RWPE1 (cell line): ENCODE results near the gene WDR81.

ENCODE experiments used
- CTCF ChIA-PET: fragments of 350-600 bp; sonication (Branson Sonifier 250); formaldehyde crosslinking; extraction: SDS; loops from one replicate; lab custom pipeline; 2021; lab: Yijun Ruan, JAX
- POLR2A ChIA-PET: fragments of 400-600 bp; formaldehyde crosslinking; extraction: SDS; loops from one replicate; lab custom pipeline; 2020; ENCODE audit warnings: antibody characterized with exemption; ENCODE audit not compliant: low non-redundant PET; lab: Yijun Ruan, JAX
- DNase-seq: peaks from one replicate; pipeline ENCODE4 v3.0.0; 2012; ENCODE audit warnings: low spot score
- H3K27ac ChIP-seq: fragments of 450-650 bp; 2 replicates; pipeline ENCODE4 v1.5.1; 2017
- TF ChIP-seq, protein P1 (sequence below): fragments of 450-650 bp; conservative IDR thresholded peaks from 2 replicates; pipeline ENCODE4 v1.5.1; 2017; ENCODE audit warnings: low read depth, mild to moderate bottlenecking

The WDR81 gene

DNA sequence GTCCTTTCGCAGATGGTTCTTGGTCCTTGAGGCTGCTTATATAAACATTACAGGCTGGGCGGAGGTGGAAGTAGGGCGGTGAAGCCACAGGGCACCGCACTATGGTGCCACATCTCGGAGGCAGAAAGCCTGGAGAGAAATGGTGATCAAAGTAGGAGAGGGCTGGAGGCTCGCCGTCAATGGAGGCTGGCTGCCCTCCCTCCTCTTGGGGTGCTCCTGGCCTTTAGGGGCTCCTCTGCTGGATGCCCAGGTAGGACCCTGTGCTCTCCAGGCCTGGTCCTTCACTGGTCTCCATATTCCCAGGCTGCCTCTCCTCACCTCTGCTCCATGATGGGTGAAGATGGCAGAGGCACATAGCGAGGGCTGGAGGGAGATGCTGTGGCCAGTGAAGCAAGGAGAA, 12.2 kb upstream of the WDR81 start:
- DNase-seq = no peak
- CTCF ChIA-PET = interaction anchor here (0.6 kb wide), 2 partner anchors 8 to 17 kb away, joined by 3 to 6 read pairs; no protein-coding TSS in a partner anchor
- peak overlapping the region; percentile 99 for H3K27ac ChIP-seq
- POLR2A ChIA-PET = no interaction called here
- TF ChIP-seq, protein P1, sequence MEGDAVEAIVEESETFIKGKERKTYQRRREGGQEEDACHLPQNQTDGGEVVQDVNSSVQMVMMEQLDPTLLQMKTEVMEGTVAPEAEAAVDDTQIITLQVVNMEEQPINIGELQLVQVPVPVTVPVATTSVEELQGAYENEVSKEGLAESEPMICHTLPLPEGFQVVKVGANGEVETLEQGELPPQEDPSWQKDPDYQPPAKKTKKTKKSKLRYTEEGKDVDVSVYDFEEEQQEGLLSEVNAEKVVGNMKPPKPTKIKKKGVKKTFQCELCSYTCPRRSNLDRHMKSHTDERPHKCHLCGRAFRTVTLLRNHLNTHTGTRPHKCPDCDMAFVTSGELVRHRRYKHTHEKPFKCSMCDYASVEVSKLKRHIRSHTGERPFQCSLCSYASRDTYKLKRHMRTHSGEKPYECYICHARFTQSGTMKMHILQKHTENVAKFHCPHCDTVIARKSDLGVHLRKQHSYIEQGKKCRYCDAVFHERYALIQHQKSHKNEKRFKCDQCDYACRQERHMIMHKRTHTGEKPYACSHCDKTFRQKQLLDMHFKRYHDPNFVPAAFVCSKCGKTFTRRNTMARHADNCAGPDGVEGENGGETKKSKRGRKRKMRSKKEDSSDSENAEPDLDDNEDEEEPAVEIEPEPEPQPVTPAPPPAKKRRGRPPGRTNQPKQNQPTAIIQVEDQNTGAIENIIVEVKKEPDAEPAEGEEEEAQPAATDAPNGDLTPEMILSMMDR = no peak

DNA sequence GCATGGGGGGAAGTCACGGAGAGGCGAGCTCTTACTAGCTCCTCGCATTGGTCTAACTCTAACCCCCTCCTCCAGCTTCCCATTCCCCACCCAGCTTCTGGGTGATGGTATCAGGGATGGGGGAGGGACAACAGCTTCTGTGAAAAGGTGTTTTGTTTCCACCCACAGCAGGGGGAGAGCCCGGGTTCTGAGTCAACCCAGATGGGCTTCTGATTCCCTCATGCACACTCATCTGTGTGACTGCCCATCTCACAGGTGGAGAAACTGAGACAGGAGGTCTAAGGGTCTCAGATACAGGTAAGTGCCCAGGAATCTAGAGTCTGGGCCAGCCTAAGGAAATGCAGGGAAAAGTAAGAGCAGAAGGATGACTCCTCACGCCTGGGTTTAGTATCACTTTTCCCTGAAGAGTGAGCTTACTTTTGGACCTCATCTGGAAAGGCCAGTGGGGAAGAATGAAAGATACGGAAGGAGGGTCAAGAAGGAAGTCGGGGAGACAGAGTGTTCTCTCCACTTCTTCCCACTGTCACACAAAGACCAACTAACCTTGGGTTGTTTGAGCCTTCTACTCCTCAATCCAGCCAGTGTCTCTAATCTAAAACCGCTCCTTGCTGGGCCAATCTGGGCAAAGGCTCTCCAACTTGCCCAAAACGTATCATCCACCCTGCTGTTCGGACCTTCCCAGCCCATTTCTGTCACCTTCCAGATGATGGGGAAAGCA, 11.2 kb upstream of the WDR81 start:
- ChIA-PET CTCF (interaction anchor here (0.6 to 1.5 kb wide), 8 partner anchors 14 to 385 kb away, joined by 3 to 4 read pairs (median 3); no protein-coding TSS in a partner anchor), POLR2A (no interaction called here)
- peak overlapping the region; percentile 99 for H3K27ac ChIP-seq
- TF ChIP-seq, protein P1 = no peak
- DNase-seq = no peak

DNA sequence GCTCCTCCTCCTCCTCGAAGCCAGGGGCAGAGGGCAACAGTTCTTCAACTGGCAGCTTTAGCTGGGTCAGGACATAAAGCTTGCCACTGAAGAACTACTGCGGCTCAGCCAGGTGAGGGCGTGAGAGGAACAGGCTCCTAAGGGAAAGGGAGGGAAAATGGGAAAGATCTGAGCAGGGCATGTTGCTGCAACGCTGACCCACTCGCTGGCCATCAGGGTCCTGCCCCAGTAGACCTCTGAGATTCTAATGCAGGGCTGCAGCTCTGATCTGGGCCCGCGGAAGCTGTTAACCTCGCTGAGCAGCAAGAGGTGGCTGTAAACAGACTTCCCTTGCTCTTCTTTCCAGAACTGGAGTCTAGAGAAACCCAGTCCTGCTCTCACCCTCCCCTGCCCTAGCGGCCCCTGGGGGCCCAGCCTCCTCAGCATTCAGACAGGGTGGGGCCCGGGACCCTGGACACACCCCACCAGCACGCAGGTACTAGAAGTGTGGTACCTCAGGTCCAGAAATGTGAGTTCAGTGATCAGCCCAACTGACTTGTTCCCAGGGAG, 10.6 kb upstream of the WDR81 start:
- ChIA-PET POLR2A (interaction anchor here (0.7 to 1.2 kb wide), 3 partner anchors 30 to 686 kb away, joined by 3 read pairs; partner anchors contain the start of gene PRPF8), CTCF (interaction anchor here (0.6 to 1.5 kb wide), 7 partner anchors 15 to 384 kb away, joined by 3 to 4 read pairs (median 3); no protein-coding TSS in a partner anchor)
- peak overlapping the region; percentile 99 for H3K27ac ChIP-seq
- TF ChIP-seq, protein P1 = peak; percentile 79
- DNase-seq = peak; percentile 35

DNA sequence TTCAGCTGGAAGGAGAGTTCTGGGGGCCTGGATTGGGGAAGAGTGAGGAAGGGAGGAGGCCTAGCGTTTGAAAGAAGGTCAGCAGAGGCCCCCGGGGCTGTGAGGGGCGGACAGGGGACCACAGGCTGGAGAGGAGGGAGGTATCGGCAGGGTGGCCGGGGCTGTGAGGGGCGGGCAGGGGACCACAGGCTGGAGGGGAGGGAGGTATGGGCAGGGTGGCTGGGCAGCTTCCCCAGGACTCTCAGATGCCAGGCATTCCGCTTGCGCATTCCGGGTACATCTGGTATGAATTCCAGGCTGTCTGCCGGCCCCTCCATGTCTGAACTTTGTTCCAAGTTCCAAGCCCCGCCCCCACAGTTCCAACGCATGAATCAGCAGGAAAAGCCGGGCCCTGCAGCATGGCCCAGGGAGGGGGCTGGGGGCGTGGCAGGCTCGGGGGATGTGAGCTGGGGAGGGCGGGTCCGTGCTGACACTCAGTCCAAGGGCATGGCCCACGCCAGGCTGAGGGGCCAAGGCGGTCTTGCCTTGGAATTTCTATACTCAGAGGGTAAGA, 10.0 kb upstream of the WDR81 start:
- peak overlapping the region; percentile 99 for H3K27ac ChIP-seq
- TF ChIP-seq, protein P1 = no peak
- peak; percentile 95 for DNase-seq
- ChIA-PET POLR2A (interaction anchor here (0.7 to 1.2 kb wide), 3 partner anchors 30 to 686 kb away, joined by 3 read pairs; partner anchors contain the start of gene PRPF8), CTCF (interaction anchor here (0.7 to 1.5 kb wide), 2 partner anchors 16 to 82 kb away, joined by 3 read pairs; no protein-coding TSS in a partner anchor)

DNA sequence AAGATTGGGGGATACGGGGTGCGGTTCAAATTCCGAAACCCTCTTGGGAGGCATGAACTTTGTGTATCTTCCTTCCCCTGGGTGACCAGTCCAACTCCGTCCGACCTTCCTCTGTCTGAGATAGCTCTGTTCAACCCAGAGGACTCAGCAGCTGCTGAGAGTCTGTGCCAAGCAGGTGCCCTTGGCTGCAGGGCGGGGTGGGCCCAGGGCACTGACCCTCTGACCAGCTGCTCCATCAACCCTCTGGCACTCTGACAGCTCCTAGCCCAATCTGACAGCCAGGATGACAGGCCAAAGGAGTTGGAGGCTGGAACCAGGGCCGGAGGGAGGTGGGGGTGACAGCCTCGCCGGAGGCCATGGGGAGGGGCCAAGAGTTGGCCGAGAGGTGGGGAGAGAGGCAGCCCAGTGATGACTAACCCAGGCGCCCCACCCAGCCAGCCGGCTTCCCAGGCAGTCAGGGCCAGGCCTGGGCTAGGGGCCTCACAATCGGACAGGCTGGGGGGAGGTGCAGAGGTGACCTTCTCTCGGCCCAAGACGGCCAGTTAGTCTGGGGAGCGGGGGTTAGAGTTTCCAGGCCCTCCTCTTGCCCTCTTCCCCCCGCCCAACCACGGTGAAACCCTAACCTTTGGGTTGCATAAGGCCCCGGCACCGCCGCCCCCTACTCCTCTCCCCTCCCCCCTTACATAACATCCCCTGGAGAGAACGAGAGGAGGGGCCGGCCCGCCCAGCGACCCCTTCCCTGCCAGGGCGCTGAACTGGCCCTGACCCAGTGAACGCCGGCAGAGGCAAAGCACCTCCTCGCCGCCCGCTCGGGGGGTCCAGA, 9.3 kb upstream of the WDR81 start:
- ChIA-PET POLR2A (interaction anchor here (1.2 to 2.2 kb wide), 3 partner anchors 31 to 114 kb away, joined by 3 to 7 read pairs (median 5); partner anchors contain the start of genes PRPF8, RPA1 and SMYD4), CTCF (no interaction called here)
- peak overlapping the region; percentile 99 for H3K27ac ChIP-seq
- peak; percentile 93 for DNase-seq
- TF ChIP-seq, protein P1 = no peak

DNA sequence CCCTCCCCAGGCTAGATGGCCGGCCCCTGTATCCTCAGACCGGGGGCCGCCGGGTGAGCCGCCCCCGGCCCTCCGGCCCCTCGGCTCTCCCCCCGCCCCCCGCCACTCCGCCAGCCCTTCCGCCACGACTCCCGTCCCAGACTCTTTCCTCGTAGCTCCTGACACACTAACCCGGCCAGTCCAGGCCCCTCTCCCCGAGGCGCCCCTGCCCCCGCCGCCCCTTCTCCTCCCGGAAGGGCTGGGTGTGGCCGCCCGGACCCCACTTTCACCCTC, 8.8 kb upstream of the WDR81 start:
- no peak for DNase-seq
- TF ChIP-seq, protein P1 = no peak
- peak overlapping the region; percentile 99 for H3K27ac ChIP-seq
- CTCF ChIA-PET = no interaction called here
- POLR2A ChIA-PET = interaction anchor here (1.8 to 2.2 kb wide), 2 partner anchors 32 to 114 kb away, joined by 5 to 7 read pairs; partner anchors contain the start of genes PRPF8, RPA1 and SMYD4
